SW 1271 (cell line): ENCODE results near the gene PIK3C2G.
A peak's percentile ranks its signal among the peaks of the same experiment; 100 is the strongest.
"Not testable (repeated sequence)": the region's sequence is repeated elsewhere in the genome, so short reads cannot be mapped to it uniquely, and the experiment has no call there.

Experiments
- DNase-seq, 2 experiments: peaks; one replicate each; lab custom pipeline; 2025; lab: John Stamatoyannopoulos, UW

Gene PIK3C2G

GRCh38 chr12:18634382-18634781 is 373.1 kb downstream of the PIK3C2G start:
- no peak for DNase-seq

- DNase-seq: no peak
Measured at GRCh38 chr12:18640321-18640955, 379.1 kb downstream of the PIK3C2G start.

- no peak for DNase-seq
Measured at GRCh38 chr12:18643681-18644080, 382.4 kb downstream of the PIK3C2G start.

- no peak for DNase-seq
Measured at GRCh38 chr12:18644564-18644963, 383.2 kb downstream of the PIK3C2G start.

GRCh38 chr12:18646286-18646890 is 385.1 kb downstream of the PIK3C2G start:
- no peak for DNase-seq

- no peak for DNase-seq
Measured at GRCh38 chr12:18651525-18651924, 390.2 kb downstream of the PIK3C2G start.

GRCh38 chr12:18652596-18652995 is 391.3 kb downstream of the PIK3C2G start:
- DNase-seq: no peak

GRCh38 chr12:18653465-18653864 is 392.1 kb downstream of the PIK3C2G start:
- DNase-seq: no peak

GRCh38 chr12:18655351-18655750 is 394.0 kb downstream of the PIK3C2G start:
- no peak for DNase-seq

GRCh38 chr12:18658179-18658578 is 396.9 kb downstream of the PIK3C2G start:
- no peak for DNase-seq

GRCh38 chr12:18658829-18659228 is 397.5 kb downstream of the PIK3C2G start:
- no peak for DNase-seq

- DNase-seq: no peak
Measured at GRCh38 chr12:18676141-18676540, 414.8 kb downstream of the PIK3C2G start.

GRCh38 chr12:18676996-18677588 is 415.8 kb downstream of the PIK3C2G start:
- DNase-seq: no peak

- no peak for DNase-seq
Measured at GRCh38 chr12:18681818-18682217, 420.5 kb downstream of the PIK3C2G start.

- peak in 1 of 2 experiments; percentile 35 for DNase-seq
Measured at GRCh38 chr12:18683327-18684013, 422.2 kb downstream of the PIK3C2G start.

- no peak for DNase-seq
Measured at GRCh38 chr12:18684430-18684829, 423.1 kb downstream of the PIK3C2G start.

- no peak for DNase-seq
Measured at GRCh38 chr12:18689771-18690170, 428.5 kb downstream of the PIK3C2G start.

GRCh38 chr12:18690653-18691052 is 429.3 kb downstream of the PIK3C2G start:
- DNase-seq: peak in 1 of 2 experiments; percentile 26

GRCh38 chr12:18693986-18694385 is 432.7 kb downstream of the PIK3C2G start:
- DNase-seq: not testable (repeated sequence)

- no peak for DNase-seq
Measured at GRCh38 chr12:18696971-18697602, 435.8 kb downstream of the PIK3C2G start.
